Prostate gland (tissue), 2 donors: Measurements from ENCODE around the gene TSPAN32. TPM values are rescaled to one million over a fixed set of nuclear protein-coding genes. Genes with fewer than 3 reads are reported as not detected.
"Not testable (repeated sequence)": the region's sequence is repeated elsewhere in the genome, so short reads cannot be mapped to it uniquely, and the experiment has no call there.

ENCODE experiments used
- DNase-seq: peaks from one replicate; pipeline ENCODE4 v3.0.0-alpha.2; 2019; ENCODE audit warnings: low spot score
- H3K27ac ChIP-seq, 2 donors: fragments of 200-600 bp; sonication (generic); 2 replicates each; pipeline ENCODE4 v1.5.1; 2017 to 2019
- H3K27me3 ChIP-seq: fragments of 200-600 bp; sonication (generic); replicated peaks from 2 replicates; pipeline ENCODE4 v1.5.1; 2019; ENCODE audit not compliant: insufficient read depth
- H3K36me3 ChIP-seq, 2 donors: fragments of 200-600 bp; sonication (generic); 1 replicate in 1 of 2; 2 replicates in 1 of 2; pipeline versions ENCODE4 v1.5.1 to v1.8.1; 2017 to 2019
- H3K4me1 ChIP-seq: fragments of 200-600 bp; sonication (generic); replicated peaks from 2 replicates; pipeline ENCODE4 v1.5.1; 2019
- H3K4me3 ChIP-seq, 2 donors: fragments of 200-600 bp; sonication (generic); 2 replicates each; pipeline ENCODE4 v1.5.1; 2017 to 2019
- H3K9me3 ChIP-seq: fragments of 200-600 bp; sonication (generic); 2 replicates; pipeline ENCODE4 v1.5.1; 2017
- CTCF ChIP-seq, 4 experiments: fragments of 200-600 bp in 2 of 4; fragments of 450-650 bp in 2 of 4; sonication (generic) in 2 of 4; IDR thresholded peaks; 1 replicate in 3 of 4; 2 replicates in 1 of 4; pipeline ENCODE4 v1.5.1; 2016 to 2019; ENCODE audit warnings: antibody characterized with exemption in 4 of 4, mild to moderate bottlenecking in 2 of 4, moderate library complexity in 2 of 4
- POLR2A ChIP-seq: fragments of 450-650 bp; IDR thresholded peaks from one replicate; pipeline ENCODE4 v1.6.1; 2016; ENCODE audit warnings: antibody characterized with exemption, mild to moderate bottlenecking
- POLR2AphosphoS5 ChIP-seq: sonication (generic); formaldehyde crosslinking; IDR thresholded peaks from one replicate; pipeline ENCODE4 v1.6.1; 2017; ENCODE audit warnings: antibody characterized with exemption
- WGBS: methylation state at CpG from one replicate; pipeline ENCODE4 v1.1.5; 2018; 5-methylcytosine and 5-hydroxymethylcytosine counted together
- intact Hi-C: fragments of 100-400 bp; cut with DNase I; formaldehyde crosslinking; loops from one replicate; pipeline ENCODE4 v1.14.2; 2022
- total RNA-seq, 2 donors: library from RNA; depleted of rRNA; stranded (reverse); fragments of >200 nt; gene quantifications; one replicate each; pipeline ENCODE4 v1.1.0, GENCODE V29; 2016

The TSPAN32 gene
- total RNA-seq, 2 donors from 2014 or later: not detected

- Histone ChIP-seq H3K27ac (no peak overlapping the region), H3K4me3 (no peak overlapping the region), H3K9me3 (no peaks in the 10 kb centered on the region), H3K4me1 (peaks cover 8% of the 10 kb centered on the region), H3K27me3 (no peaks in the 10 kb centered on the region), H3K36me3 (no peaks in the 10 kb centered on the region)
- WGBS: 86% methylated on average over 10 of the region's 10 CpGs
- no peak for DNase-seq
- no peak for TF ChIP-seq CTCF (IDR thresholded peaks at IDR 0.05)
- no peak for TF ChIP-seq POLR2A
- no peak for TF ChIP-seq POLR2AphosphoS5
- intact Hi-C loops: no loop called here
These were observed 61.3 kb downstream of the TSPAN32 start for GRCh38 chr11:2363130-2363529.

GRCh38 chr11:2363577-2364370, 62.0 kb downstream of the TSPAN32 start:
- Histone ChIP-seq H3K27ac (no peak overlapping the region), H3K4me1 (peaks cover 8% of the 10 kb centered on the region), H3K9me3 (no peaks in the 10 kb centered on the region), H3K27me3 (no peaks in the 10 kb centered on the region), H3K36me3 (no peaks in the 10 kb centered on the region), H3K4me3 (no peak overlapping the region)
- no peak for DNase-seq
- 89% methylated on average over 15 of the region's 15 CpGs for WGBS
- TF ChIP-seq CTCF (IDR thresholded peaks at IDR 0.05): no peak
- no peak for TF ChIP-seq POLR2AphosphoS5
- no peak for TF ChIP-seq POLR2A
- intact Hi-C loops: no loop called here

GRCh38 chr11:2364386-2364785, 62.6 kb downstream of the TSPAN32 start:
- H3K27ac ChIP-seq, H3K9me3 ChIP-seq, H3K27me3 ChIP-seq, H3K4me1 ChIP-seq, DNase-seq, H3K36me3 ChIP-seq, intact Hi-C loops, H3K4me3 ChIP-seq: not testable (repeated sequence)
- WGBS: 97% methylated on average over 12 of the region's 12 CpGs

- Histone ChIP-seq H3K9me3 (no peaks in the 10 kb centered on the region), H3K4me3 (no peak overlapping the region), H3K27ac (no peak overlapping the region), H3K36me3 (no peaks in the 10 kb centered on the region), H3K27me3 (no peaks in the 10 kb centered on the region), H3K4me1 (peaks cover 8% of the 10 kb centered on the region)
- TF ChIP-seq POLR2A (no peak), CTCF (IDR thresholded peaks at IDR 0.05) (no peak), POLR2AphosphoS5 (no peak)
- WGBS: 82% methylated on average over 11 of the region's 16 CpGs
- intact Hi-C loops: no loop called here
- DNase-seq: no peak
These were observed 63.9 kb downstream of the TSPAN32 start for GRCh38 chr11:2365571-2366210.

- intact Hi-C loops: no loop called here
These were observed 64.5 kb downstream of the TSPAN32 start for GRCh38 chr11:2366276-2366675.

GRCh38 chr11:2366733-2367132, 64.9 kb downstream of the TSPAN32 start:
- Histone ChIP-seq H3K9me3 (no peaks in the 10 kb centered on the region), H3K4me3 (no peak overlapping the region), H3K4me1 (peaks cover 8% of the 10 kb centered on the region), H3K36me3 (no peaks in the 10 kb centered on the region), H3K27ac (no peak overlapping the region), H3K27me3 (no peaks in the 10 kb centered on the region)
- DNase-seq: no peak
- WGBS: 73% methylated on average over 7 of the region's 7 CpGs
- TF ChIP-seq CTCF (IDR thresholded peaks at IDR 0.05) (no peak), POLR2AphosphoS5 (no peak), POLR2A (no peak)
- intact Hi-C loops: no loop called here

More at GRCh38 chr11:2366276-2366675, 64.5 kb downstream of the TSPAN32 start:
- 14% methylated on average over 11 of the region's 11 CpGs for WGBS
- DNase-seq: no peak
- Histone ChIP-seq H3K4me1 (peaks cover 8% of the 10 kb centered on the region), H3K36me3 (no peaks in the 10 kb centered on the region), H3K27ac (no peak overlapping the region), H3K9me3 (no peaks in the 10 kb centered on the region), H3K27me3 (no peaks in the 10 kb centered on the region), H3K4me3 (no peak overlapping the region)
- TF ChIP-seq POLR2A (no peak), POLR2AphosphoS5 (peak; percentile 47)
